Calu3 (cell line): ENCODE results near the gene DYNLRB1. TPM values are rescaled to one million over a fixed set of nuclear protein-coding genes. Genes with fewer than 3 reads are reported as not detected.
"Not testable (repeated sequence)": the region's sequence is repeated elsewhere in the genome, so short reads cannot be mapped to it uniquely, and the experiment has no call there.

Source experiments
- BruUV-seq: library from RNA; stranded (reverse); fragments of 400-500 nt; replicated peaks from 2 replicates; lab custom pipeline; 2021; lab: Mats Ljungman, UMichigan
- CTCF ChIA-PET: fragments of 300-600 bp; sonication (Branson Sonifier 250); formaldehyde crosslinking; loops from one replicate; lab custom pipeline; 2022; ENCODE audit warnings: antibody characterized with exemption; lab: Charles Lee
- DNase-seq: peaks from one replicate; pipeline ENCODE4 v3.0.0; 2022
- H3K27ac Mint-ChIP-seq: one replicate; pipeline ENCODE4 v1.8.0; 2022; ENCODE audit warnings: mixed read lengths; ENCODE audit not compliant: unreplicated experiment
- H3K27me3 Mint-ChIP-seq: one replicate; pipeline ENCODE4 v1.8.0; 2022; ENCODE audit warnings: mixed read lengths; ENCODE audit not compliant: unreplicated experiment
- H3K36me3 Mint-ChIP-seq: one replicate; pipeline ENCODE4 v1.8.0; 2022; ENCODE audit warnings: mild to moderate bottlenecking, moderate library complexity, mixed read lengths; ENCODE audit not compliant: insufficient read depth, unreplicated experiment
- H3K4me1 Mint-ChIP-seq: one replicate; pipeline ENCODE4 v1.8.0; 2022; ENCODE audit warnings: mild to moderate bottlenecking, low read depth, mixed read lengths; ENCODE audit not compliant: unreplicated experiment
- H3K4me3 Mint-ChIP-seq: one replicate; pipeline ENCODE4 v1.8.0; 2022; ENCODE audit warnings: mild to moderate bottlenecking, low read depth, moderate library complexity, mixed read lengths; ENCODE audit not compliant: unreplicated experiment
- H3K9me3 Mint-ChIP-seq: one replicate; pipeline ENCODE4 v1.8.0; 2022; ENCODE audit warnings: low read depth, mixed read lengths; ENCODE audit not compliant: unreplicated experiment
- CTCF ChIP-seq: fragments of 200-600 bp; IDR thresholded peaks from one replicate; pipeline ENCODE4 v1.8.0; 2022; ENCODE audit warnings: antibody characterized with exemption; ENCODE audit not compliant: unreplicated experiment
- intact Hi-C: fragments of 100-400 bp; cut with micrococcal nuclease; formaldehyde crosslinking; loops from one replicate; pipeline ENCODE4 v1.10.0; 2022; ENCODE audit not compliant: unreplicated experiment
- total RNA-seq: library from RNA; stranded (reverse); gene quantifications from 2 replicates; pipeline ENCODE4 v1.2.3, GENCODE V29; 2022

Gene DYNLRB1
- total RNA-seq, 1 experiment from 2014 or later = 229 TPM

GRCh38 chr20:34517114-34517505 lies 888 bp downstream of the DYNLRB1 start:
- peaks cover 75% of the 10 kb centered on the region for H3K36me3 Mint-ChIP-seq
- CTCF ChIA-PET = interaction anchor here (0.5 to 2.5 kb wide), 9 partner anchors 15 to 736 kb away, joined by 3 to 22 read pairs (median 3); no protein-coding TSS in a partner anchor
- peaks cover 56% of the 10 kb centered on the region for H3K4me1 Mint-ChIP-seq
- no peak for TF ChIP-seq CTCF
- no peak for DNase-seq
- no peaks in the 10 kb centered on the region for H3K9me3 Mint-ChIP-seq
- peak overlapping the region; percentile 82 for H3K27ac Mint-ChIP-seq
- H3K4me3 Mint-ChIP-seq = peak overlapping the region; percentile 83
- intact Hi-C loops = no loop called here
- H3K27me3 Mint-ChIP-seq = no peaks in the 10 kb centered on the region
- no TSS peak for BruUV-seq

GRCh38 chr20:34518863-34519262 lies 2.6 kb downstream of the DYNLRB1 start:
- CTCF ChIA-PET, DNase-seq, H3K9me3 Mint-ChIP-seq, intact Hi-C loops, BruUV-seq, H3K27ac Mint-ChIP-seq, H3K27me3 Mint-ChIP-seq: not testable (repeated sequence)
- Mint-ChIP-seq H3K4me1 (peaks cover 56% of the 10 kb centered on the region), H3K4me3 (peak overlapping the region; percentile 83), H3K36me3 (peaks cover 77% of the 10 kb centered on the region)

GRCh38 chr20:34519841-34520240 lies 3.6 kb downstream of the DYNLRB1 start:
- H3K4me3 Mint-ChIP-seq, DNase-seq, H3K27me3 Mint-ChIP-seq, CTCF ChIA-PET, H3K27ac Mint-ChIP-seq, H3K9me3 Mint-ChIP-seq, BruUV-seq: not testable (repeated sequence)
- Mint-ChIP-seq H3K4me1 (peaks cover 56% of the 10 kb centered on the region), H3K36me3 (peaks cover 72% of the 10 kb centered on the region)
- intact Hi-C loops = loop anchor here (5.0 kb wide), 1 partner anchor 38 kb away; no protein-coding TSS in a partner anchor

- intact Hi-C loops = loop anchor here (2.0 to 5.0 kb wide), 2 partner anchors 41 to 210 kb away; no protein-coding TSS in a partner anchor
- Mint-ChIP-seq H3K36me3 (peaks cover 58% of the 10 kb centered on the region), H3K4me1 (peaks cover 71% of the 10 kb centered on the region), H3K9me3 (no peaks in the 10 kb centered on the region), H3K27ac (peak overlapping the region; percentile 39), H3K4me3 (no peak overlapping the region), H3K27me3 (no peaks in the 10 kb centered on the region)
- peak; percentile 84 for DNase-seq
- CTCF ChIA-PET = interaction anchor here (0.6 to 2.7 kb wide), 14 partner anchors 9 to 1800 kb away, joined by 3 to 51 read pairs (median 4); partner anchors contain the start of gene AHCY
- TF ChIP-seq CTCF = peak; percentile 88
- BruUV-seq = no TSS peak
These were observed 7.0 kb downstream of the DYNLRB1 start for GRCh38 chr20:34522969-34523871.

- no peak overlapping the region for H3K27ac Mint-ChIP-seq
- intact Hi-C loops = loop anchor here (5.0 kb wide), 1 partner anchor 42 kb away; no protein-coding TSS in a partner anchor
- no peak overlapping the region for H3K4me3 Mint-ChIP-seq
- BruUV-seq = no TSS peak
- no peaks in the 10 kb centered on the region for H3K9me3 Mint-ChIP-seq
- CTCF ChIA-PET = interaction anchor here (0.7 to 2.7 kb wide), 3 partner anchors 10 to 334 kb away, joined by 4 to 18 read pairs (median 10); no protein-coding TSS in a partner anchor
- H3K4me1 Mint-ChIP-seq = peaks cover 75% of the 10 kb centered on the region
- DNase-seq = no peak
- TF ChIP-seq CTCF = no peak
- H3K36me3 Mint-ChIP-seq = peaks cover 62% of the 10 kb centered on the region
- H3K27me3 Mint-ChIP-seq = no peaks in the 10 kb centered on the region
These were observed 8.2 kb downstream of the DYNLRB1 start for GRCh38 chr20:34524426-34524825.
